ENCODE measurements around the gene CACNB1. TPM values are rescaled to one million over a fixed set of nuclear protein-coding genes. Genes with fewer than 3 reads are reported as not detected.

The CACNB1 gene
- total and polyA plus RNA-seq, 2 of the 4 experiments (the other 2 are of a cell fraction): 2.5 to 8.6 TPM

DNA sequence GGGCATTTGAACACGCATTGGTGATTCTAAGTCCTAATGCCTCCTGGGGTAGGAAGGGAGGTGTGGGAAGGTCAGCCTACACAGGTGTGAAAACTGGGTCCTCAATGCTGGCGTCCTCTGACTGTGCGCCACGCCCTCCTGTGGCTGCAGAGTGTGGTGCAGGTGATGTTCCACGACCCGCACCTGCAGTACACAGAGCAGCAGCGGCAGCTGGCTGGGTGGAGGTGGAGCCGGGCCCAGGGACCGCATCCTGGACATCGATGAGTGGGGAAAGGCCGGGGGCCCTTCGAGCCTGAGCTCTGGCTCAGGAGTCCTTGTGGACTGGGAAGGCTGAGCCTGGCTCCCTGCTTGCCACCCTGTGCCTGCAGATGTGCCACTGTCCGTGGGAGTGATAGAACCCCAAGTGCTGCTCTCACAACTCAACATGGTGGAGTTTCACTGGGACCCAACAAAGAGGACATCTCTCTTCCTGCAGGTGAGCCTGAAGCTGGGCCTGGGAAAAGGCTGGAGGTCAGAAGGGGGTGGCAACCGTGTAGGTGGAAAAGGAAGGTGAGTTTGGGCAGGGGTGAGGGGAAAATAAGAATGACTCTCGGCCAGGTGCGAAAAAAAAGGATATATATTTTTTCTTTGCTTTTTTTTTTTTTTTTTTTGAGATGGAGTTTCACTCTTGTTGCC lies 42.3 kb upstream of the CACNB1 start:
- in situ Hi-C loops (cut with MboI; ENCODE audit: low sequenced_read_pairs): loop anchor here (10.0 kb wide), 1 partner anchor 255 kb away; no protein-coding TSS in a partner anchor

More for the DNA sequence above, 42.3 kb upstream of the CACNB1 start:
- ChIA-PET CTCF (no interaction called here), POLR2A (ENCODE audit: unreplicated experiment) (no interaction called here)
- no TSS peak for BruUV-seq (replicated peaks)
- intact Hi-C loops (cut with micrococcal nuclease) (loop anchor here (5.0 to 10.0 kb wide), 2 partner anchors 175 to 442 kb away; partner anchors contain the start of gene PIP4K2B), dilution Hi-C loops (cut with HindIII; ENCODE audit: low sequenced_read_pairs, unreplicated experiment) (no loop called here)
- no peak overlapping the region for H4K91ac ChIP-seq (ENCODE audit: insufficient read depth, low read depth, low read length)
- no peaks in the 10 kb centered on the region for H4K20me1 ChIP-seq (ENCODE audit: insufficient read depth, low read length)
- H2AFZ ChIP-seq (replicated peaks; ENCODE audit: low read length, poor library complexity): no peak overlapping the region
- ATAC-seq (ENCODE audit: low read depth) (peak; percentile 28; the same call in 1 of the 2 replicates), DNase-seq (no peak)
- no peak overlapping the region for H3K9ac ChIP-seq (ENCODE audit: low read depth, low read length)
- no peak overlapping the region for H2BK15ac ChIP-seq (ENCODE audit: low read depth, low read length)
- no peak overlapping the region for H3K18ac ChIP-seq (ENCODE audit: low read depth, low read length)
- H3K36me3 ChIP-seq (ENCODE audit: control insufficient read depth, insufficient read depth, low read length): no peaks in the 10 kb centered on the region
- peaks cover 4% of the 10 kb centered on the region; the same call in 1 of the 2 replicates for H3K27me3 ChIP-seq (ENCODE audit: control insufficient read depth, insufficient read depth, low read length)
- no peak overlapping the region for H2AK5ac ChIP-seq (ENCODE audit: low read depth, low read length)
- no peak overlapping the region for H2BK120ac ChIP-seq (ENCODE audit: low read depth, low read length)
- H3K9me3 ChIP-seq (ENCODE audit: control insufficient read depth, insufficient read depth, low read length): no peaks in the 10 kb centered on the region
- H3K79me1 ChIP-seq (ENCODE audit: low read depth in 1 of 2, low read length in 2 of 2): no peaks in the 10 kb centered on the region
- H3K27ac ChIP-seq (ENCODE audit: insufficient read depth, low read length): no peak overlapping the region
- no peak overlapping the region for H3K4ac ChIP-seq (ENCODE audit: low read depth, low read length)
- H3K4me3 ChIP-seq (ENCODE audit: insufficient read depth, low read depth, low read length): no peak overlapping the region
- H4K5ac ChIP-seq (ENCODE audit: low read depth, low read length): no peak overlapping the region
- TF ChIP-seq RAD21 (IDR thresholded peaks at IDR 0.05; ENCODE audit: low read length) (peak; percentile 27; the same call in 1 of the 2 replicates), CEBPB (IDR thresholded peaks at IDR 0.05; ENCODE audit: low read depth, low read length) (no peak), FOS (IDR thresholded peaks at IDR 0.05; ENCODE audit: low read depth, low read length) (no peak), RCOR1 (IDR thresholded peaks at IDR 0.05; ENCODE audit: insufficient replicate concordance, low read length) (no peak), NFE2L2 (IDR thresholded peaks at IDR 0.05; ENCODE audit: low read depth, low read length) (no peak), SMC3 (IDR thresholded peaks at IDR 0.05; ENCODE audit: low read depth, low read length) (peak; percentile 34), MXI1 (IDR thresholded peaks at IDR 0.05; ENCODE audit: borderline replicate concordance, low read depth, low read length) (no peak)
- TF ChIP-seq, protein P1, sequence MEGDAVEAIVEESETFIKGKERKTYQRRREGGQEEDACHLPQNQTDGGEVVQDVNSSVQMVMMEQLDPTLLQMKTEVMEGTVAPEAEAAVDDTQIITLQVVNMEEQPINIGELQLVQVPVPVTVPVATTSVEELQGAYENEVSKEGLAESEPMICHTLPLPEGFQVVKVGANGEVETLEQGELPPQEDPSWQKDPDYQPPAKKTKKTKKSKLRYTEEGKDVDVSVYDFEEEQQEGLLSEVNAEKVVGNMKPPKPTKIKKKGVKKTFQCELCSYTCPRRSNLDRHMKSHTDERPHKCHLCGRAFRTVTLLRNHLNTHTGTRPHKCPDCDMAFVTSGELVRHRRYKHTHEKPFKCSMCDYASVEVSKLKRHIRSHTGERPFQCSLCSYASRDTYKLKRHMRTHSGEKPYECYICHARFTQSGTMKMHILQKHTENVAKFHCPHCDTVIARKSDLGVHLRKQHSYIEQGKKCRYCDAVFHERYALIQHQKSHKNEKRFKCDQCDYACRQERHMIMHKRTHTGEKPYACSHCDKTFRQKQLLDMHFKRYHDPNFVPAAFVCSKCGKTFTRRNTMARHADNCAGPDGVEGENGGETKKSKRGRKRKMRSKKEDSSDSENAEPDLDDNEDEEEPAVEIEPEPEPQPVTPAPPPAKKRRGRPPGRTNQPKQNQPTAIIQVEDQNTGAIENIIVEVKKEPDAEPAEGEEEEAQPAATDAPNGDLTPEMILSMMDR (conservative IDR thresholded peaks at IDR 0.05; ENCODE audit: low read depth, low read length): peak; percentile 44
- no peak overlapping the region for H3K4me2 ChIP-seq (ENCODE audit: low read depth, low read length)
- H2BK5ac ChIP-seq (ENCODE audit: low read depth, low read length, poor library complexity, severe bottlenecking): no peak overlapping the region
- H3K9me1 ChIP-seq (ENCODE audit: insufficient read depth, low read length): no peaks in the 10 kb centered on the region
- H3K14ac ChIP-seq (replicated peaks; ENCODE audit: low read depth, low read length): no peak overlapping the region
- no peak overlapping the region for H2AK9ac ChIP-seq (replicated peaks; ENCODE audit: low read depth, low read length, poor library complexity)
- H3K56ac ChIP-seq (ENCODE audit: extremely low read depth, insufficient read depth, low read length): no peak overlapping the region
- no peak overlapping the region for H3K23ac ChIP-seq (ENCODE audit: low read depth, low read length)
- 19% methylated on average over 6 of the region's 16 CpGs; no CpG with 5 or more reads in 1 of the 2 experiments for WGBS, 2 experiments (ENCODE audit: extremely low coverage in 2 of 2, insufficient read length in 1 of 2)
- no peak overlapping the region for H4K8ac ChIP-seq (ENCODE audit: low read depth in 2 of 2, low read length in 2 of 2)
- H2BK20ac ChIP-seq (ENCODE audit: low read depth, low read length): no peak overlapping the region
- no peaks in the 10 kb centered on the region; the same call in 1 of the 2 replicates for H3K4me1 ChIP-seq (ENCODE audit: control insufficient read depth, insufficient read depth, low read length)

All from IMR-90 (cell line).